H9 (cell line): ENCODE results near the gene RIMS1. TPM values are rescaled to one million over a fixed set of nuclear protein-coding genes. Genes with fewer than 3 reads are reported as not detected.

Experiments
- DNase-seq: peaks from one replicate; pipeline ENCODE4 v3.0.0-alpha.2; 2017
- H2AFZ ChIP-seq: one replicate; pipeline ENCODE4 v1.6.1; 2013; ENCODE audit warnings: mild to moderate bottlenecking, low read length, control low read depth, moderate library complexity
- H2AK5ac ChIP-seq: 2 replicates; pipeline ENCODE4 v1.6.1; 2013; ENCODE audit warnings: low read length, control low read depth, mixed read lengths; ENCODE audit not compliant: insufficient read length
- H2BK120ac ChIP-seq: one replicate; pipeline ENCODE4 v1.6.1; 2013; ENCODE audit warnings: low read depth, mild to moderate bottlenecking, low read length, control low read depth, inconsistent platforms; ENCODE audit not compliant: poor library complexity, severe bottlenecking
- H2BK12ac ChIP-seq: 2 replicates; pipeline ENCODE4 v1.6.1; 2013; ENCODE audit warnings: low read length, control low read depth, mixed read lengths, low read depth; ENCODE audit not compliant: insufficient read length
- H2BK15ac ChIP-seq: 2 replicates; pipeline ENCODE4 v1.6.1; 2013; ENCODE audit warnings: low read depth, low read length, control low read depth
- H2BK20ac ChIP-seq: one replicate; pipeline ENCODE4 v1.6.1; 2013; ENCODE audit warnings: low read depth, mild to moderate bottlenecking, low read length, control low read depth, inconsistent platforms; ENCODE audit not compliant: poor library complexity, severe bottlenecking
- H2BK5ac ChIP-seq: 2 replicates; pipeline ENCODE4 v1.6.1; 2013; ENCODE audit warnings: low read length, control low read depth, mixed read lengths; ENCODE audit not compliant: insufficient read length
- H3K14ac ChIP-seq: 2 replicates; pipeline ENCODE4 v1.6.1; 2013; ENCODE audit warnings: low read length, control low read depth; ENCODE audit not compliant: insufficient read depth
- H3K18ac ChIP-seq: 2 replicates; pipeline ENCODE4 v1.6.1; 2013; ENCODE audit warnings: low read depth, mild to moderate bottlenecking, mixed read lengths, low read length, control low read depth; ENCODE audit not compliant: insufficient read length
- H3K23ac ChIP-seq: 2 replicates; pipeline ENCODE4 v1.6.1; 2013; ENCODE audit warnings: low read length, control low read depth, mixed read lengths, low read depth; ENCODE audit not compliant: insufficient read length
- H3K23me2 ChIP-seq: 2 replicates; pipeline ENCODE4 v1.6.1; 2013; ENCODE audit warnings: low read depth, mild to moderate bottlenecking, mixed read lengths, low read length, control low read depth; ENCODE audit not compliant: insufficient read length, poor library complexity, severe bottlenecking
- H3K27ac ChIP-seq: 2 replicates; pipeline ENCODE4 v1.5.1; 2013; ENCODE audit warnings: low read length, control low read depth, mixed read lengths, low read depth; ENCODE audit not compliant: insufficient read length
- H3K27me3 ChIP-seq: 2 replicates; pipeline ENCODE4 v1.6.1; 2013; ENCODE audit warnings: low read length, control low read depth, inconsistent platforms; ENCODE audit not compliant: insufficient read depth
- H3K4ac ChIP-seq: 2 replicates; pipeline ENCODE4 v1.6.1; 2013; ENCODE audit warnings: low read depth, mild to moderate bottlenecking, control low read depth, inconsistent platforms, low read length, moderate library complexity
- H3K4me1 ChIP-seq: 2 replicates; pipeline ENCODE4 v1.6.1; 2013; ENCODE audit warnings: low read length, control low read depth, inconsistent platforms; ENCODE audit not compliant: insufficient read depth
- H3K4me2 ChIP-seq: 2 replicates; pipeline ENCODE4 v1.6.1; 2013; ENCODE audit warnings: low read length, control low read depth, mixed read lengths; ENCODE audit not compliant: insufficient read length, insufficient read depth
- H3K56ac ChIP-seq: 2 replicates; pipeline ENCODE4 v1.6.1; 2013; ENCODE audit warnings: low read depth, mild to moderate bottlenecking, mixed read lengths, low read length, control low read depth; ENCODE audit not compliant: insufficient read length
- H3K79me1 ChIP-seq: 2 replicates; pipeline ENCODE4 v1.6.1; 2013; ENCODE audit warnings: low read depth, mild to moderate bottlenecking, moderate library complexity, low read length, control low read depth, inconsistent platforms; ENCODE audit not compliant: insufficient read depth, poor library complexity, severe bottlenecking
- H3K79me2 ChIP-seq: 2 replicates; pipeline ENCODE4 v1.6.1; 2013; ENCODE audit warnings: low read length, control low read depth, inconsistent platforms; ENCODE audit not compliant: insufficient read depth
- H3K9ac ChIP-seq: 2 replicates; pipeline ENCODE4 v1.6.1; 2013; ENCODE audit warnings: low read length, control low read depth, mixed read lengths; ENCODE audit not compliant: insufficient read length; ENCODE audit errors: extremely low read depth
- H3K9me3 ChIP-seq: one replicate; pipeline ENCODE4 v1.6.1; 2013; ENCODE audit warnings: low read depth, low read length, inconsistent platforms; ENCODE audit not compliant: control insufficient read depth
- H3T11ph ChIP-seq: one replicate; pipeline ENCODE4 v1.6.1; 2013; ENCODE audit warnings: mild to moderate bottlenecking, low read length, control low read depth, inconsistent platforms
- H4K20me1 ChIP-seq: one replicate; pipeline ENCODE4 v1.6.1; 2013; ENCODE audit not compliant: control insufficient read depth, insufficient read length, insufficient read depth
- H4K5ac ChIP-seq: 2 replicates; pipeline ENCODE4 v1.6.1; 2013; ENCODE audit warnings: low read depth, mild to moderate bottlenecking, mixed read lengths, low read length, control low read depth; ENCODE audit not compliant: insufficient read length
- H4K8ac ChIP-seq: replicated peaks from 2 replicates; pipeline ENCODE4 v1.6.1; 2013; ENCODE audit warnings: low read length, control low read depth, mixed read lengths, low read depth; ENCODE audit not compliant: insufficient read length
- H4K91ac ChIP-seq: 2 replicates; pipeline ENCODE4 v1.6.1; 2013; ENCODE audit warnings: low read depth, mild to moderate bottlenecking, moderate library complexity, mixed read lengths, low read length, control low read depth; ENCODE audit not compliant: insufficient read length
- H3K27ac Mint-ChIP-seq, 3 experiments: 2 replicates in 2 of 3; 3 replicates in 1 of 3; pipeline ENCODE4 v1.8.0; 2020 to 2021; ENCODE audit warnings: mixed read lengths in 3 of 3, mild to moderate bottlenecking in 1 of 3, moderate library complexity in 1 of 3
- H3K27me3 Mint-ChIP-seq: 2 replicates; pipeline ENCODE4 v1.8.0; 2021; ENCODE audit warnings: low read depth, mild to moderate bottlenecking, moderate library complexity, mixed read lengths
- H3K36me3 Mint-ChIP-seq, 3 experiments: 2 replicates in 2 of 3; 3 replicates in 1 of 3; pipeline ENCODE4 v1.8.0; 2020 to 2021; ENCODE audit warnings: low read depth in 3 of 3, mixed read lengths in 3 of 3; ENCODE audit not compliant: insufficient read depth in 1 of 3
- H3K4me1 Mint-ChIP-seq, 2 experiments: 2 replicates each; pipeline ENCODE4 v1.8.0; 2020; ENCODE audit warnings: mixed read lengths in 2 of 2
- H3K4me3 Mint-ChIP-seq, 2 experiments: 2 replicates in 1 of 2; 3 replicates in 1 of 2; pipeline ENCODE4 v1.8.0; 2020 to 2021; ENCODE audit warnings: mild to moderate bottlenecking in 2 of 2, mixed read lengths in 2 of 2, moderate library complexity in 1 of 2
- H3K9me3 Mint-ChIP-seq, 2 experiments: 2 replicates in 1 of 2; 3 replicates in 1 of 2; pipeline ENCODE4 v1.8.0; 2020; ENCODE audit warnings: mild to moderate bottlenecking in 2 of 2, mixed read lengths in 2 of 2, moderate library complexity in 1 of 2
- CTCF ChIP-seq: fragments of 200-600 bp; sonication (generic); conservative IDR thresholded peaks from 3 replicates; pipeline ENCODE4 v1.8.0; 2021; ENCODE audit warnings: antibody characterized with exemption, mild to moderate bottlenecking
- WGBS: extraction: QIAGEN DNeasy Blood & Tissue Kit; methylation state at CpG from one replicate; pipeline ENCODE4 v1.1.7; 2013; ENCODE audit warnings: missing lambda C conversion rate, low lambda C conversion rate, mixed read lengths; ENCODE audit not compliant: insufficient read length; ENCODE audit errors: extremely low coverage; 5-methylcytosine and 5-hydroxymethylcytosine counted together
- total RNA-seq: library from RNA; stranded (reverse); gene quantifications from 2 replicates; pipeline ENCODE4 v1.2.1, GENCODE V29; 2021

RIMS1 gene
- total RNA-seq, 1 experiment from 2014 or later, result 0.83 TPM

GRCh38 chr6:72083976-72084375, 197.6 kb downstream of the RIMS1 start:
- H3K36me3 Mint-ChIP-seq, result no peaks in the 10 kb centered on the region
- no peak overlapping the region for H2BK15ac ChIP-seq
- no peak overlapping the region for H2BK120ac ChIP-seq
- no peak overlapping the region for H3K4me2 ChIP-seq
- no peaks in the 10 kb centered on the region for H3K79me1 ChIP-seq
- H3K4ac ChIP-seq, result no peak overlapping the region
- H3K18ac ChIP-seq, result no peak overlapping the region
- H2AK5ac ChIP-seq, result peak overlapping the region; percentile 65
- no peak overlapping the region for H3K9ac ChIP-seq
- H4K8ac ChIP-seq, result no peak overlapping the region
- H3K9me3 ChIP-seq, result no peaks in the 10 kb centered on the region
- no peaks in the 10 kb centered on the region for H3K27me3 Mint-ChIP-seq
- H2BK12ac ChIP-seq, result no peak overlapping the region
- peaks cover 15 to 17% of the 10 kb centered on the region in 2 experiments for H3K4me1 Mint-ChIP-seq
- no peak overlapping the region for H3K14ac ChIP-seq
- no peak overlapping the region for H2BK20ac ChIP-seq
- no peaks in the 10 kb centered on the region for H3K27me3 ChIP-seq
- H4K20me1 ChIP-seq, result no peaks in the 10 kb centered on the region
- no peak overlapping the region for H3K23ac ChIP-seq
- H2BK5ac ChIP-seq, result no peak overlapping the region
- H4K5ac ChIP-seq, result no peak overlapping the region
- no peaks in the 10 kb centered on the region; the same call in 1 of the 2 replicates for H3K4me1 ChIP-seq
- DNase-seq, result no peak
- TF ChIP-seq CTCF, result no peak
- H3K9me3 Mint-ChIP-seq, result no peaks in the 10 kb centered on the region
- no peak overlapping the region for H4K91ac ChIP-seq
- H3T11ph ChIP-seq, result no peak overlapping the region
- no peaks in the 10 kb centered on the region for H3K23me2 ChIP-seq
- H2AFZ ChIP-seq, result no peak overlapping the region
- no peaks in the 10 kb centered on the region for H3K79me2 ChIP-seq
- H3K56ac ChIP-seq, result no peak overlapping the region
- no CpG with 5 or more reads among the region's 1 CpG for WGBS
- H3K27ac ChIP-seq, result no peak overlapping the region
- no peak overlapping the region for H3K4me3 Mint-ChIP-seq
- no peak overlapping the region for H3K27ac Mint-ChIP-seq
